Airway epithelial cell (primary cell): ENCODE data around the gene CAB39. TPM values are rescaled to one million over a fixed set of nuclear protein-coding genes. Genes with fewer than 3 reads are reported as not detected.

Experiments
- total RNA-seq: library from RNA; depleted of rRNA; stranded (reverse); fragments of >200 nt; gene quantifications from 2 replicates; pipeline ENCODE4 v1.2.3, GENCODE V29; 2015

The CAB39 gene
- total RNA-seq: 60.1 and 71.4 TPM in 2 replicates

GRCh38 chr2:230712443-230713330, at the start of gene CAB39:
Gene CAB39, plus strand, starts transcription at chr2:230712842. Its CDS starts 47,160 bp downstream, at chr2:230760002.

GRCh38 chr2:230864605-230865306, 152.1 kb downstream of the CAB39 start, which contains the start of gene ITM2C:
Gene ITM2C, plus strand, starts transcription at chr2:230864942. Its CDS starts 84 bp downstream, at chr2:230865026.

Other genes starting within 250 kb of the CAB39 start
- gene ITM2C, start 152.1 kb downstream of the CAB39 start, total RNA-seq: 13.5 and 24.5 TPM in 2 replicates
- gene GPR55, start 212.4 kb downstream of the CAB39 start, total RNA-seq: not detected in 2 replicates